HG03175 (cell line): ENCODE data around the gene MGAT5B.
A peak's percentile ranks its signal among the peaks of the same experiment; 100 is the strongest.
"Not testable (repeated sequence)": the region's sequence is repeated elsewhere in the genome, so short reads cannot be mapped to it uniquely, and the experiment has no call there.

ENCODE experiments used
- ATAC-seq: cut with Tn5 transposase; IDR thresholded peaks from one replicate; pipeline ENCODE4 v1.9.1; 2021; ENCODE audit warnings: mild to moderate bottlenecking, moderate library complexity; ENCODE audit not compliant: unreplicated experiment

MGAT5B gene, protein sequence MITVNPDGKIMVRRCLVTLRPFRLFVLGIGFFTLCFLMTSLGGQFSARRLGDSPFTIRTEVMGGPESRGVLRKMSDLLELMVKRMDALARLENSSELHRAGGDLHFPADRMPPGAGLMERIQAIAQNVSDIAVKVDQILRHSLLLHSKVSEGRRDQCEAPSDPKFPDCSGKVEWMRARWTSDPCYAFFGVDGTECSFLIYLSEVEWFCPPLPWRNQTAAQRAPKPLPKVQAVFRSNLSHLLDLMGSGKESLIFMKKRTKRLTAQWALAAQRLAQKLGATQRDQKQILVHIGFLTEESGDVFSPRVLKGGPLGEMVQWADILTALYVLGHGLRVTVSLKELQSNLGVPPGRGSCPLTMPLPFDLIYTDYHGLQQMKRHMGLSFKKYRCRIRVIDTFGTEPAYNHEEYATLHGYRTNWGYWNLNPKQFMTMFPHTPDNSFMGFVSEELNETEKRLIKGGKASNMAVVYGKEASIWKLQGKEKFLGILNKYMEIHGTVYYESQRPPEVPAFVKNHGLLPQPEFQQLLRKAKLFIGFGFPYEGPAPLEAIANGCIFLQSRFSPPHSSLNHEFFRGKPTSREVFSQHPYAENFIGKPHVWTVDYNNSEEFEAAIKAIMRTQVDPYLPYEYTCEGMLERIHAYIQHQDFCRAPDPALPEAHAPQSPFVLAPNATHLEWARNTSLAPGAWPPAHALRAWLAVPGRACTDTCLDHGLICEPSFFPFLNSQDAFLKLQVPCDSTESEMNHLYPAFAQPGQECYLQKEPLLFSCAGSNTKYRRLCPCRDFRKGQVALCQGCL

GRCh38 chr17:76868176-76868668 lies at the start of gene MGAT5B:
Gene MGAT5B (plus strand): TSS chr17:76868404. CDS start chr17:76869030, 626 bp downstream.
- no peak for ATAC-seq

GRCh38 chr17:76820039-76820438 lies 48.2 kb upstream of the MGAT5B start:
- no peak for ATAC-seq

DNA sequence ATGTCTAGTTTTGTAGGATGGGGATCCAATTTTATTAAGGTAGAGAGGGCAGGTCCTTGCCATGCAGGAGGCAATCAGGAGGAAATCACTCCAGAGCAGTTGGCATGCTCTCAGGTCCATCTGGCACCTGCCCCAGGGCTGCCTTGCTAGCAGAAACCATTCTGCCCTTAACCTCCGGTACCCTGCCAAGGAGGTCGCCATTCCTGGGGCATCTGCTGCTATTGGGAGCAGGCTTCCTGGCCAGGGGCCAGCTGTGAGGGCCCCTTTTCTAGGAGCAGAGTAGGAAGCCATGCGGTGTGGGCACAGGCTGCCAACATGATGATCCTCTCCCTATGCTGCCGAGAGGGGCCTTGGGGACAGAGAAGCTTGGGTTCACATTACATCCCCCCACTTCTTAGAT lies 47.6 kb upstream of the MGAT5B start:
- ATAC-seq = no peak

DNA sequence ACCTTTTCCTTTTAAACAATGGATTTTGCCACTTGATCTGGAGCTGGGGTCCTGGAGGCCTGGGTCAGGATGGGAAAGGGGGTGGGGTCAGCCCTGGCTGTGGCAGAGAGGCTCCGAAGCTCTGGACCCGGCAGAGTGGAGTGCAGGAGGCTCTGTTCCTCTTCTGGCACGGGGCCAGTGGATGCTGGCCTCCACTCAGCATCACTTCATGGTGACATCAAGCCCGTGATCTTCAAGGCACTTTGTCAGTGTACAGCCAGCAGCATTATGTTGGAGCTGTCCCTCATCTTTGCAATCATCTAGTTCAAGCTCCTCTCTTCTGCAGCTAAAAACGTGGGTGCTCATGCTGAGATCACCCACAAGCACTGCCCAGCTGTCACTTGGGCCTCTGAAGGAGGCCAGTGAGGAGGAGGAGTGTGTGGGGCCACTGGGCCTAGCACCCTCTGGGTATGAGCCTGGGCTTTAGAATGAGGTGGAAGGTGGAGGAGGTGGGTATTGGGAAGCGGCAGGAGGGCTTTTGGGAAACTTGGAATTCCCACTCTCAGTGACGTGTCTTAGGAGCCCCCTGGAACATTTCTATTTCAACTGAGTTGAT lies 45.9 kb upstream of the MGAT5B start:
- ATAC-seq = no peak

- ATAC-seq = peak; percentile 76
These were observed 44.1 kb upstream of the MGAT5B start for GRCh38 chr17:76824093-76824492.

DNA sequence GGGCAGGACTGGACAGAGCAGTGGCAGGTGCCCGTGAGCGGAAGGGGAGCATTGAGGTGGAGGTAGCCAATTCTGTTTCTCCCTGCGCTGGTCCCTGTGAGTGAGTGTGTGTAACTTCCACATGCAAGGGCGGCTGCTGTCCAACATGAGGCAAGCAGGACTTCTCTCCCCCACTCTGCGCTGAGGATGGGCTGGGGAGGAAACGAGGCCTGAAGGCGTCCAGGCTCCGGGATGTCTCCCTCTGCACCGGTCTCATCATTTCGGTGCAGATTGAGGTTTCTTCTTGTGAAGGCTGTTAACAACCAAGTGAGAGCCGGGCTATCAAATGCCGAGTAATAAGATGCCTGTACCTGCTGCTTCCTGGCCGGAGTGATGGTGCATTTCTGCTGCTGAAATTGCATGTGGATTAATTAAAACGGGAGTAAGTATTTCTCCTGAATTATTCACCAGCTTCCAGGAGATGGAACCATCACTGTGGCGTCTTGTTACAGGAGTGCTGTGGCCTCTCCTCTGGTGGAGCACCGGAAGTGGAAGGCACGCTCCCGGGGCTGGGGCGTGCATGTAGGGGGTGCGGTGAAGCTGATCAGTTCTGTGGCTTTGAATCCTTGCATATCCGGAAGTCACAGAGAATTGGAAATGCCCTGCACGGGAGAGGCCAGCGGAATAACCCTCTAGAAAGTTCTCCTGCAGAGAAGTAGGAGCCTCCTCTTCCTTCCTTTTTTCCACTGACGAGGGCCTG lies 41.7 kb upstream of the MGAT5B start:
- ATAC-seq = no peak

GRCh38 chr17:76827736-76828135 lies 40.5 kb upstream of the MGAT5B start:
- ATAC-seq = no peak

GRCh38 chr17:76830987-76831715 lies 37.1 kb upstream of the MGAT5B start:
- ATAC-seq = no peak

DNA sequence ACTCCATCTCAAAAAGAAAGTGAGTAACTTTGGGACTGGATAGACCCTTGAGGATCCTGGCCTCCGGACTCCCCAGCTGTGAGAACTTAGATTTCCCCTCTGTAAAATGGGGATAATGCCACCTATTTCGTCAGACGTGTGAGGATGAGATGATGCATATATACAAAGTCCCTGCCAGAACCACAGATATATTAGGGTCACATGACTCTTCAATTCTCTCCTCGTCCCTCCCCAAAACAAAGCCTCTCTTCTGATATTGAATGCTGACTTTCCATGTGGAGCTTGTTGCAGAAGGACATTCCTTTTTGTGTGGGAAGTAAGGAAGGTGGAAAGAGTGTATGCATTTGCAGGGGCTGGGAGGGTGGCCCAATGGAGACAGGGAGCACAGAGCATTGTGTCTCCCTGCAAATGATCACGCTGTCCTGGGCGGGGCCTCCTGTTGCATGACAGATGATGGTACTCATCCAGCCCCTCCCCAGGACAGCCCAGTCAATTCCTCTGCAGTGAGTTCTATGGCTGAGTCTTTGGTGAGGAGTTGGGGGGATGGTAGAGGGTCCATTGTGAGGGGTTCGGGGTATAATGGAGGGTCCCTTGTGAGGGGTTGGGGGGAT lies 35.1 kb upstream of the MGAT5B start:
- no peak for ATAC-seq

DNA sequence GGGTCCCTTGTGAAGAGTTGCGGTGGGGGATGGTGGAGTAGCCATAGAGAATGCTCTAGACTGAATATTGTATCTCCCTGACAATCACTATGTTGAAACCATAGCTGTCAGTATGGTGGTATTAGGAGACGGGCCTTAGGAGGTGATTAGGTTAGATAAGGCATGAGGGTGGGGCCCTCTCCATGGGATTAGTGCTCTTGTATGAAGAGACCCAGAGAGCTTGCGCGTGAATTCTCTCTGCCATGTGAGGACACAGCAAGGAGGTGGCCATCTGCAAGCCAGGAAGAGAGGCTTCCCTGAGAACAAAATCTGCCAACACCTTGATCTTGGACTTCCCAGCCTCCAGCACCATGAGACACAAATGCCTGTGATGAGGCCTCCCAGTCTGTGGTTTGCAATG lies 34.5 kb upstream of the MGAT5B start:
- ATAC-seq = no peak

GRCh38 chr17:76834870-76835269 lies 33.3 kb upstream of the MGAT5B start:
- ATAC-seq = no peak

- no peak for ATAC-seq
These were observed 27.8 kb upstream of the MGAT5B start for GRCh38 chr17:76840443-76840767.

GRCh38 chr17:76840884-76841775 lies 27.1 kb upstream of the MGAT5B start:
- no peak for ATAC-seq

GRCh38 chr17:76841776-76842405 lies 26.3 kb upstream of the MGAT5B start:
- ATAC-seq = no peak

DNA sequence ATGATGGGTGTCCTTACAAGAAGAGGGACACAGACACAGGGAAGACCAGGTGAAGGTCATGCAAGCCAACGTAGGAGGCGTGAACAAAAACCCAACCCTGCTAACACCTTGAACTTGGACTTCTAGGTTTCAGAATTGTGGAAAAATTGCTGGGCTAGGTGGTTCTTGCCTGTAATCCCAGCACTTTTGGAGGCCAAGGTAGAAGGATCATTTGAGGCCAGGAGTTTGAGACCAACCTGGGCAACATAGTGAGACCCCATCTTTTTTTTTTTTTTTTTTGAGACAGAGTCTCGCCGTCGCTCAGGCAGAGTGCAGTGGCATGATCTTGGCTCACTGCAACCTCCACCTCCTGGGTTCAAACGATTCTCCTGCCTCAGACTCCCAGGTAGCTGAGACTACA lies 25.1 kb upstream of the MGAT5B start:
- ATAC-seq = not testable (repeated sequence)

GRCh38 chr17:76843703-76844484 lies 24.3 kb upstream of the MGAT5B start:
- no peak for ATAC-seq

- no peak for ATAC-seq
These were observed 23.7 kb upstream of the MGAT5B start for GRCh38 chr17:76844485-76844829.

GRCh38 chr17:76844846-76845245 lies 23.4 kb upstream of the MGAT5B start:
- ATAC-seq = no peak
